ENCODE data around the gene OR10H4.
"Not testable (repeated sequence)": the region's sequence is repeated elsewhere in the genome, so short reads cannot be mapped to it uniquely, and the experiment has no call there.

The OR10H4 gene, protein sequence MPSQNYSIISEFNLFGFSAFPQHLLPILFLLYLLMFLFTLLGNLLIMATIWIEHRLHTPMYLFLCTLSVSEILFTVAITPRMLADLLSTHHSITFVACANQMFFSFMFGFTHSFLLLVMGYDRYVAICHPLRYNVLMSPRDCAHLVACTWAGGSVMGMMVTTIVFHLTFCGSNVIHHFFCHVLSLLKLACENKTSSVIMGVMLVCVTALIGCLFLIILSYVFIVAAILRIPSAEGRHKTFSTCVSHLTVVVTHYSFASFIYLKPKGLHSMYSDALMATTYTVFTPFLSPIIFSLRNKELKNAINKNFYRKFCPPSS

DNA sequence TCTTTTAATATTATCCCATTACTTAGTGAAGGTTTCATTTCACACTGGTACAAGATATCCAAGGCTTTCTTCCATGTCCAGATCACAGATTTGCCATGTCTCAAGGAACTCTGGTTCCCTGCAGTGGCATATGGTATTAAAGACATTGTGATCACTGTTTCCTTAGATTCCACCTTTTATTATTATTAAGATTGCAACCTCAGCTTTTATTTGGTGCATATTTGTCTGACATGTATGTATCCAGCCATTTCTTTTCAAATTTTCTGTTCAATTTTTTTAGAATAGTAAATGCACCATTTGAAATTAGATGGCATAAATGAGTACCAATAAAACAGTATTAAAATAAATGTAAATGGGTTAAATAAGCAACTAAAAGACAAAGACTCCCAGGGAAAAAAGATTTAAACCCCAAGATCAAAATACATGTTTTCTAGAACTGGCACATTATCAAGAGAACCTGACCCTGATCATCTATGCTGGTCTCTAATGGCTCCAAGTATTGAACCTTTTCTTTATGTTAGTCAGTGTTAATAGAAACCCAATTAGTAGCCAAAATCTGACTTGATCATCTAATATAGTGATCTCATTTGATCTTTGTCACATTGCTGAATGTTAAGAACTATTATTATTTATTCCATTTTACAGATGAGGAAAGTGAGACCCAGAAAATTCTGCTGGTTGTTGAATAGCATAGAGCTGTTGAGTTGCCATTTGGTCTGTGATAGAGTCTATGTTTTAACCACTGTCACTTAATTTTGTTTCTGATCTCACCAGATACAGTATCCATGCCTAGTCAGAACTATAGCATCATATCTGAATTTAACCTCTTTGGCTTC, at the start of gene OR10H4:
OR10H4 (plus strand) TSS at position 786 of the 836 bp plus-strand sequence; CDS start at position 786, 0 bp downstream.
- DNase-seq = no peak

DNA sequence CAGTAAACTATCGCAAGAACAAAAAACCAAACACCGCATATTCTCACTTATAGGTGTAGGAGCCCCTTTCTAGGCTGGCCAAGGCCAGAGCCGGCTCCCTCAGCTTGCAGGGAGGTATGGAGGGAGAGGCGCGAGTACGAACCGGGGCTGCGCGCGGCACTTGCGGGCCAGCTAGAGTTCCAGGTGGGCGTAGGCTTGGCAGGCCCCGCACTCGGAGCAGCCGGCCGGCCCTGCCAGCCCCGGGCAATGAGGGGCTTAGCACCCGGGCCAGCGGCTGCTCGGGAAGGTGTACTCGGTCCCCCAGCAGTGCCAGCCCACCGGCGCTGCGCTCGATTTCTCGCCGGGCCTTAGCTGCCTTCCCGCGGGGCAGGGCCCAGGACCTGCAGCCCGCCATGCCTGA, 49.2 kb upstream of the OR10H4 start:
- not testable (repeated sequence) for DNase-seq

DNA sequence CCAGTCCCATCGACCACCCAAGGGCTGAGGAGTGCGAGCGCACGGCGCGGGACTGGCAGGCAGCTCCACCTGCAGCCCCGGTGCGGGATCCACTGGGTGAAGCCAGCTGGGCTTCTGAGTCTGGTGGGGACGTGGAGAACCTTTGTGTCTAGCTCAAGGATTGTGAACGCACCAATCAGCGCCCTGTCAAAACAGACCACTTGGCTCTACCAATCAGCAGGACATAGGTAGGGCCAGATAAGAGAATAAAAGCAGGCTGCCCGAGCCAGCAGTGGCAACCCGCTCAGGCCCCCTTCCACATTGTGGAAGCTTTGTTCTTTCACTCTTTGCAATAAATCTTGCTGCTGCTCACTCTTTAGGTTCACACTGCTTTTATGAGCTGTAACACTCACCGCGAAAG, 48.8 kb upstream of the OR10H4 start:
- not testable (repeated sequence) for DNase-seq

DNA sequence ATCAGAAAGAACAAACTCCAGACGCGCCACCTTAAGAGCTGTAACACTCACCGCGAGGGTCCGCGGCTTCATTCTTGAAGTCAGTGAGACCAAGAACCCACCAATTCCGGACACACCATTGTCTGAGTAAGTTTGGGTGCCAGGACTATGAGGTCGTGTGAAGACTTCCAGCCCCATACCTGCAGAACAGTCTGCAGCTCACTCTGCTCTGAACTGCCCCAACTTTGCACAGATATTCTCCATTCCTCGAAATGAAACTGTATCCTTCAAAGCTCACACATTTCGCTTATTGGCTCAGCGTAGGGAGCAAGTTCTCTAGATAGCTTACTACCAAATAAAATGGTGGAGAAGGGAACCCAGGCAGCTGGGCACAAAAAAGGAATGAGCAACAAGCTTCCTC, 48.3 kb upstream of the OR10H4 start:
- DNase-seq = no peak

DNA sequence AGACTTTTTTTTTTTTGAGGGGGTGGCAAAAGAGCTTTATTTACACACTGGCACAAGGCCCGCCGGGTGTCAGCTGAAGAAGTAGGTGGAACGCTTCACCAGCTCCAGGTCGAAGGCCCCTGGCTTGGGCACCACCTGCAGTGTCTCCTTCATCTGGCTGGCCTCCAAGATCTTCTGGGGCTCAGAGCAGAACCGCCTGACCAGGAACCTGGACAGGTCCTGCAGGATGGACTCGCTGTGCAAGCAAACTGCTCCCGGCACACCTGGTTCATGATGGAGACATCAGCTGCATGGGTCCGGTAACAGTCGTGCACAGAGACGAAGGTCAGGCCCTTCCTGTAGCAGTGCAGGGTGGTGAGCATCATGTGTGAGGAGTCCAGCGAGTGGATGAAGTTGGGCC, 46.6 kb upstream of the OR10H4 start:
- no peak for DNase-seq

DNA sequence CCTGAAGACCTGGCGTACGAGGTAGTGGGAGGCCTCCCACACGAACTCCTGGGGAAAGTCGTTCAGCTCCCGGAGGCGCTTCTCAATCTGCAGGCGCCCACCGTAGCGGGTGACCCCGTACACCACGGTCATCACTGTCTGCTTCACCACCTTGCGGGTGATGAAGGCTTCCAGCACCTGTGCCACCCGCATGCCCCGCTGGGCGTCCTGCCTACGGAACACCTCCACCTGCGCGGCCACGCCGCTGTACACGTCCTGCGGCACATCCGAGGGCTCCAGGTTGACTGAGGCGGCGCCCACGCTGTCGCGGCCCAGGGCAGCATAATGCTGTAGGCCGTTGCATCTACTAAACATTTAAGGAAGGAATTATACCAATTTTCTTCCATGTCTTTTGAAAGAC, 45.9 kb upstream of the OR10H4 start:
- not testable (repeated sequence) for DNase-seq

DNA sequence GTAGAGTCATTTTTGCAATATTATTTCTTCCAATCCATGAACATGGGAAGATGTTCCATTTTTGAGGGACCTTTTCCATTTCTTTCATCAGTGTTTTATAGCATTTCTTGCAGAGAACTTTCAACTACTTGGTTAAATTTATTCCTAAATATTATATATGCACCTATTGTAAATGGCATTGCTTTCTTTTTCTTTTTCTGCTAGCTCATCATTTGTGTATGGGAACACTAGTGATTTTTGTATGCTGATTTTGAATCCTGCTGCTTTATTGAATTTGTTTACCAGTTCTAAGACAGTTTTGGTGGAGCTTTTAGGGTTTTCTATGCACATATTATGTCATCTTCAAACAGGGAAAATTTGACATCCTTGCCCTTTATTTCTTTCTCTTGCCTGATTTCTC, 43.8 kb upstream of the OR10H4 start:
- DNase-seq = no peak

DNA sequence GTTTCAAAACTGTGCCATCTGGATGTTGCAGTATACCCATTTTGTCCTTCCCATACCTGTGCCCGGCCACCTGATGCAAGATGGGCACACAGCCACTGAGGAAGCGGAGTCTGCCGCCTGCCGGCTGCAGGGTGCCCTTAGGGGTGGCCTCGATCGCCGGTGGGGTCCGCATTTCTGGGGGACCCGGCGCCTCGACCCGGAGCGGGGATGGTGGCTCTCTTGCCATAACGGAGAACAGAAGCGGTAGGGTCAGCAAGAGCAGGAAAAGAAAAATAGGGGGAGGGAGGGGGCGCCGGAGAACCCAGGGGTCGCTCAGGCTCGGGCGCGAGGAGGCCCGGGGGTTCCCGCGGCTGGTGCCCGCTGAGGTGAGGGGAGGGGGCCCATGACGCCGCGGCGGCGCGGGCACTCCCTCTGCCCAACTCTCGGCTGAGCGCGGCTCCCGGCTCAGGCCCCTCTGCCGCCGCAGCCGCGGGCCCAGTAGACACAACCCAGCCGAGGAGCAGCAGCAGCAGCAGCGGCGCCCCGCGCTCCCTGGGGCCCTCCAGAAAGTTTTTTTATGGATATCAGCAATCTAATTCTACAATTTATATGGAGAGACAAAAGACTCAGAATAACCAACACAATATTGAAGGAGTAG, 37.1 kb upstream of the OR10H4 start:
- DNase-seq = no peak

DNA sequence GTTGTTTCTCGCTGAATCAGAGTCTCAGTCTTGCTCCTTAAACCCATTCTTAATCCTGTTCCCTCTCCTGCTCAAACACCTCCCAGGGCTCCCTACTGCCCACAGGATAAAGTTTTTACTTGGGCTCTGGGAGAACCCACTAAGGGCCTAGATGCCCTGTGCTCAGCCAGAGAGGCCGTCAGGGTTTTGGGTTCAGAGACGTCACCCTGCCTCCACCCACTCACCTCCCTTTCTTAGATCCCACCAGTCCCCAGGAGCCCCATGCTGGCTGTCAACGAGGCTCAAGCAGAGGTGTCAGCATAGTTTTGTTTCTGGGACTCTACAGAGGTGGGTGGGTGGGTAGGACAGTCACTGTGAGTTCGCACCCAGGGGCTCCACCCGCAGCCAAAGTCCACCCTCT, 35.4 kb upstream of the OR10H4 start:
- no peak for DNase-seq

DNA sequence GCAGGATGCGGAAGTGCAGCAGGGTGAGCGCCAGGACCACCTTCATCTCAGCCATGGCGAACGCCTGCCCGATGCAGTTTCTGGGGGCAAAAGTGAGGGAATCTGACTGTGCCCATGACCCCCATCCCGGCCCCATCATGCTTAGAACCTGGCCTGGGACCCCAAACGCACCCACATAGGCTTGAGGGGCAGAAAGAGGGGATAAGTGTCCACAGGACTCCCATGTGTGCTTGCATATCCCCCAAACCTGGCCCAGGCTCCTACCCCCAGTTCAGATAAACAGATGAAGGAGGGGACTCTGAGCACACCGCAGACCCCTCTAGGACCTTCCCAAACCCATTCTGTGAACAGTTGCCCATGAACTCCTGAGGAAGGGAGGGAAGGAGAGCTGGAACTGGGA, 35.0 kb upstream of the OR10H4 start:
- no peak for DNase-seq

DNA sequence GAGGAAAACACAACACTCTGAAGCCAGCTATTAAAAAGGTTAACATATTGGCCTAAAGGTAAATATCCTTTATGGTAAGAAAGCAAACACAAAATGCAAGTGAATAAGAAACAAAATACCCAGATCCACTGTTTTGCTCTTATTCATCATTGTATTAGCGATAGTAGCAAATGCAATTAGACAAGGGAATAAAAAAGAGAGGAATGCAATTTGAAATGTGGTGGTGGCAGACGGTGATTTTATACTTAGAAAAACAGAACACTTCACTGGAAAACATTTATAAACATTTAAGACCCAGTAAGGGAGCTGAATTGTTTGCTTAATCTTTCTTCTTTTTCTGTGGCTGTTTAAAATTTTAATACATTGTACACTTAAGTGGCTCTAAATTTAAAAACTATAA, 33.7 kb upstream of the OR10H4 start:
- no peak for DNase-seq

DNA sequence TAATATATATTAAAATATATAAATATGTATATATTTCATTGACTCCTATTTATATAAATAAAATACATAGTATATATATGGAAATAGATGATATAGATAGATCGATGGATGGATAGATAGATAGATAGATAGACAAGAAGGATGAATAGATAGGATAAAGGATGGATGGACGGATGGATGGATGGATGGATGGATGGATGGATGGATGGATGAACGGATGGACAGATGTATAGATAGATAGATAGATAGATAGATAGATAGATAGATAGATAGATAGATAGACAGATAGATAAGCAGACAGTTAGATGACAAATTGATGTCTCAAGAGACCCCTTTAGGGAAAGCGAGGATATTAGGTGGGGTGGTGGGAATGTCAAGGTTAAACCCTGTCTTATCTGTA, 29.6 kb upstream of the OR10H4 start:
- DNase-seq = no peak

DNA sequence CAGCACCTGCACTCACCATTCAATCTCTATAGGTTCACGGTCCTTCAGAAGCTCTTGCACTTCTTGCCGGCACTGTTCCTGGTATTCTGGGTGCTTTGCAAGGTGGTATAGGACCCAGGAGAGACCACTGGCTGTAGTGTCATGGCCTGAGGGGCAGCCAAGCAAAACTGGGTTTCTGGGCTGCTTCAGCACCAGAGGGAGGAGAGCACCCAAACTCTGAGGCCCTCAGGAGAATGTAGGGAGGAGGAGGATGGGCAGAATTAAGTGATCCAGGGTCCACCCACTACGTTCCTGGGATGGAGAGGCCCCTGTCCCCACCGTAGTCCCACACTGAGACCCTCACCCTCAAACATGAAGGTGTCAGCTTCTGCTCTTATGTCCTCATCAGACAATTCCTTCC, 26.8 kb upstream of the OR10H4 start:
- no peak for DNase-seq

DNA sequence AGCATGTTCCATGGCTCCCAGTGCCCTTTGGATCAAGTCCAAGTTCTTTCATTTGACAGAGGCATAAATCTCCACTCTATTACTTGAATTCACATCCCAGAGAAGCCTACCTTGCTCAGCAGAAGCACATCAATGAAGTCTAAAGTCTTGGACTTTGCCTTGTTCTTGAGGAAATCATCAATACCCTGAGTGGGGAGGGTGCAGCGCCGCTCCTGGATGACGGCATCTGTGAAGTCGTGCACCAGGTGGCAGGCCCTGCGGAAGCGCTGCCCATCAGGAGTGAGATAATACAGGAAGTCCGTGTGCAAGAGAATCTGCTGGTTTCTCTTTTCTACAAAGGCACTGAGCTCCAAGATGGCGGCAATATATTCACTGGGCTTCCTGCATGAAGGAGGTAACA, 25.1 kb upstream of the OR10H4 start:
- no peak for DNase-seq

DNA sequence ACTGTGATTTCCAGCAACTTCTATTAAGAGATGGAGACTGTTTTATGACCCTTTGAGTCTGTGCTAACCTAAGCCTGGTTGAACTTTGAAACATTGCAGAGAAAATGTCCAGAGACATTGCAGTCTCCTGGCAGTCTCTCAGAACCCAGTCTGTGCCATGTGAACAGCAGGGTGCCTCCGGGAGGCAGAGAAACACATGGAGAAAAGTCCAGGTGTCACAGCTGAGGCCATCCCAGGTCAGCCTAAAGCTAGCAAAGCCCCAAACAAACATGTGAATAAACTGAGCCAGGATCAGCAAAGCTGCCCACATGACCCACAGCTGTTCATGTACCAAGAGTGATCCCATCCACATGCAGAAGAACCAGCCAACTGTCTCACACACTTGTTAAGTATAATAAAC, 22.3 kb upstream of the OR10H4 start:
- DNase-seq = no peak

DNA sequence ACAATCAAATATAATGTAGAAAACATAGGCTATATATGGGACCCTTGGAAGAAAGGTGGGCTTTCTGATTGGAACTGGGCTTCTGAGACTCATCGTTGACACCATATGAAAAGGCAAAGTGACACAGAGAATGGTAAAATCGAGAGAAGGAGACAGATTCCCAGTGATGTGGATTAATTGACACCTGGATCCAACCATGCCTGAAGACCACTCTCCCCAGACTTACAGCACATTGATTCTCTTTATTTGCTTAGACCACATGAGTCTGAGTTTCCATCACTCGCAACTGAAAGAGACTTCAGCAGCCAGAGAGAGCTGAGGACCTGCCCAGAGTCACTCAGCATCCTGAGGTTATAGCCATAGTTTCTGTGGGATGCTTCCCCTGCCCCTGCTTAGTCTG, 20.5 kb upstream of the OR10H4 start:
- DNase-seq = no peak

DNA sequence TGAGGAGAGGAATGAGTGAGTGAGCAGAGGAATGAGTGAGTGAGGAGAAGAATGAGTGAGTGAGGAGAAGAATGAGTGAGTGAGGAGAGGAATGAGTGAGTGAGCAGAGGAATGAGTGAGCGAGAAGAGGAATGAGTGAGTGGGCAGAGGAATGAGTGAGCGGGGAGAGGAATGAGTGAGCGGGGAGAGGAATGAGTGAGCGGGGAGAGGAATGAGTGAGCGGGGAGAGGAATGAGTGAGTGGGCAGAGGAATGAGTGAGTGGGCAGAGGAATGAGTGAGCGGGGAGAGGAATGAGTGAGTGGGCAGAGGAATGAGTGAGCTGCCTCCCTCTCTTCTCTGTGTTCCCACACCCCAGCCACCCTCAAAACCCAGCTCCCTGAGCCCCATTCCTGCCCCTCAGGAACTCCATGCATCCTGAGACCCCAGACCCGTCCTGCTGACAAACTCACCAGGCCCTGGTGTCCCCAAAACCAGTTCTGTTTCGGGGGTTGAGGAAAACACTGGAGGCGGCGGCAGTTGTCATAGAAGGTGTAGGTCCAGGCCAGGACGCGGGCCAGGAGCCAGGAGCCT, 15.0 kb upstream of the OR10H4 start:
- not testable (repeated sequence) for DNase-seq

DNA sequence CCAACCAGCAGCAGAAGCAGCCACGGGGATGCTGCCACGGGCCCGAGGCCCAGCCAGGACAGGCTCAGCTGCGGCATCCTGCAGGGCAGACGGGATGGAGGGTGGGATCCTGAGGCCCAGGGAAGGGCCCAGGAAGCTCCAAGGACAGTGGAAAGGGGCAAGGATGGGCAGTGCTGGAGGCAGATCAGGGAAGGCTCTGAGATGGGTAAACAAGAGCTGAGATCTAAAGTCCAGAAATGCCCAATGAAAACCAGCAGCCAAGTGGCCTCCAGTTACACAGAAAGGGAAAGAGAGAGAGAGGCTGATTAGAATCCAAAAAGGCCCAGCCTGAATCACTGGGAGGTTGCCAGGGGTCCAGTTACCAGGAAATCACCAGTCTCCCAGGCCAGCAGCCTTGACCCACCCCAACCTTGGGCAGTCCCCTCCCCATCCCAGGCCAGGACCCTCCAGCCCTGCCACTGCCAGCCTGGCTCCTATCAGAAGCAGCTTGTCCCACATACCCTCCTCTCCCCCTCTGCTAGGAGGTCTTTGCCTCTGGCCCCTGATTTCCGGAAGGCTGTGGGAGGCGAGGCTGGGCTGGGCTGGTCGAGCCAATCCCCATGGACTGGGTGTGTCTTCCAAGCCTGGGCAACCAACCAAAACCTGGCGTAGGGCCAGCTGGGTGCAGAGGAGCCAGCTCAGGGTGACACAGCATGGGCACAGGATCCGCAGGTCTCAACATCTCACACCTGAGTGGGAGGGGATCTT, 14.3 kb upstream of the OR10H4 start, which contains the start of gene CYP4F11:
CYP4F11 (minus strand) TSS at position 198 of the 747 bp plus-strand sequence; CDS start at position 77, 121 bp downstream.
- no peak for DNase-seq

DNA sequence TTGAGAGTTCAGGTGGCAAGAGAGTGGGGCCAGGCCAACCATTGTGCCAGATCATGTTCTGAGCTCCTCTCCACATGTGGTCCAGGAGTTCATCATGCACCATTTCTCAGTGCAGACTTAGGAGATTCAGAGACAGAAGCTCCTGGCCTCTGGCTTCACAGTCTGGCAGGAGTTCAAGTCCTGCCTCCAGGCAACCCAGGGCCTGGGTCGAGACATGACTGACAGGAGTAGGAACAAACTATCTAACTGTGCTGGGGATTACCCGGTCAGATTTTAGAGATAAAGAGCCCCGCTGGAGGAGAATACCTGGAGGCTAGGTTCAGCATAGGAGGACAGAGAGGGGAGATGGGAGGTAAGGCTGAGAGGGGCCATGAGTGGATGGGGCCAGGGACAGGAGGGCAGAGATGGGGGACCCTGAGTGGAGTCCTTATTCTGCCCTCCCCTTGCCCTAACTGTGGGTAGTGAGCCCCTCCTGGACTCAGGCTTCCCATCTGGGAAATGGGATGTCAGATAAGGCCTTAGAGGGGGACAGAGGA, 13.6 kb upstream of the OR10H4 start:
- DNase-seq = no peak

DNA sequence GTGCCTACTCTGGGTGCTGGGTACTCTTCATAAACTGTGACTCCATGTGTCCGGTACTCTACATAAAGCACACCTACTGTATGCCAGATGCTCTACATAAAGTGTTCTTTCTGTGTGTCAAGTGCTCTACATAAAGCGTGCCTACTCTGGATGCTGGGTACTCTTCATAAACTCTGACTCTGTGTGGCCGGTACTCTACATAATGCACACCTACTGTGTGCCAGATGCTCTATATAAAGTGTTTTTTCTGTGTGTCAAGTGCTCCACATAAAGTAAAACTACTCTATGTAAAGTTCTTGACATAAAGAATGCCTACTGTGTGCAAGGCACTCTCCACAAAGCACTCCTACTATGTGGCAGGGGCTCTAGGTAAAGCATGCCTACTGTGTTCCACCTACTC, 12.6 kb upstream of the OR10H4 start:
- DNase-seq = no peak

DNA sequence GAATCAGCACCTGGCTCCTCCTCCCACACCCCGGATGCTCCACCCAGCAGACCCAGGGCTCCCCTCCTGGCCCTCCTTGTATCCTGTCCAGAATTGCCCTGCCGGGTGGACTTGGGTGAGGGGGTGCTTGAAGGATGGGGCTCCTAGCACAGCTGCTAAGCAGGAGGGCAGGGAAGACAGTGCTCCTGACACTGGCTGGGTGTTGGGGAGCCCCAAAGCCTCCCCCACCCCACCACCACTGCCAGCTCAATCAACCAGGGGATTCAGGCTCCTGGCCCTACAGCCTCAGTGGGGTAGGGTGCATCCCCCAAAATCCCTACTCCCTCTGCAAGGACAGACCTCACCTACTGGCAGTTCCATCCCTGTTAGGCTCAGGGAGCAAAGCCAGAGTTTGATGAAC, 11.9 kb upstream of the OR10H4 start:
- DNase-seq = no peak

DNA sequence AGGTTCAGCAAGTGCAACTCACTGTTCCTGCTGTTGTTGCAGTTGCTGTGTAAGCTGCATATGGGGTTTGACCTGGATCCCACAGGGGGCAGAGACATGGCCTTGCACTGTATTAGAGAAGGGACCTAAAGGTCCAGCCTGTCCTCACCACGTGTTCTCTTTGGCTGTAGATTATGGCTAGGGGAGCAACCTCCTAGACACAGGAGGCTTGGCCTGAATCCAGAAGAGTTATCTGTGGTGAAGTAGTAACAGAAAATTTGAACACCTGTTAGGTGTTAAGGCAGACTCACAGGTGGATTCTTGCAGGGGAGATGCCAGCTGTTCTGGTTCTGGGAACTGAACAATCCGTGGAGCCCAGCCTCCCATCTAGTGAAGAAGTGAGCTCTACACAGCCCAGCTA, 11.0 kb upstream of the OR10H4 start:
- no peak for DNase-seq
